GM21723 (cell line): ENCODE results near the gene NAA25.
"Not testable (repeated sequence)": the region's sequence is repeated elsewhere in the genome, so short reads cannot be mapped to it uniquely, and the experiment has no call there.

ENCODE experiments used
- ATAC-seq: cut with Tn5 transposase; IDR thresholded peaks from one replicate; pipeline ENCODE4 v1.9.1; 2021; ENCODE audit warnings: mild to moderate bottlenecking, moderate library complexity; ENCODE audit not compliant: unreplicated experiment

The NAA25 gene

DNA sequence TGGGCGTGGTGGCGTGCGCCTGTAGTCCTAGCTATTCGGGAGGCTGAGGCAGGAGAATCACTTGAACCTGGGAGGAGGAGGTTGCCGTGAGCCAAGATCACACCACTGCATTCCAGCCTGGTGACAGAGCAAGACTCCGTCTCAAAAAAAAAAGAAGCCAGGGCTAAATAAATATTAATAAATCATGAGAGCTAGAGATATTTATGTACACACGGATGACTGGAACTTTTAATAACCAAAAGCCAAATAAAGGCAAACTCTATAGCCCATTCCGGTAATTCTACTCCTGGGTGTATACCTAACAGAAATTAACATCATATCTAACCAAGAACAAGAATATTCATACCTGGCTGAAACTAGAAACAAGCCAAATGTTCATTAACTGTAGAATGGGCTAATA is 9.1 kb upstream of the NAA25 start:
- ATAC-seq = no peak

DNA sequence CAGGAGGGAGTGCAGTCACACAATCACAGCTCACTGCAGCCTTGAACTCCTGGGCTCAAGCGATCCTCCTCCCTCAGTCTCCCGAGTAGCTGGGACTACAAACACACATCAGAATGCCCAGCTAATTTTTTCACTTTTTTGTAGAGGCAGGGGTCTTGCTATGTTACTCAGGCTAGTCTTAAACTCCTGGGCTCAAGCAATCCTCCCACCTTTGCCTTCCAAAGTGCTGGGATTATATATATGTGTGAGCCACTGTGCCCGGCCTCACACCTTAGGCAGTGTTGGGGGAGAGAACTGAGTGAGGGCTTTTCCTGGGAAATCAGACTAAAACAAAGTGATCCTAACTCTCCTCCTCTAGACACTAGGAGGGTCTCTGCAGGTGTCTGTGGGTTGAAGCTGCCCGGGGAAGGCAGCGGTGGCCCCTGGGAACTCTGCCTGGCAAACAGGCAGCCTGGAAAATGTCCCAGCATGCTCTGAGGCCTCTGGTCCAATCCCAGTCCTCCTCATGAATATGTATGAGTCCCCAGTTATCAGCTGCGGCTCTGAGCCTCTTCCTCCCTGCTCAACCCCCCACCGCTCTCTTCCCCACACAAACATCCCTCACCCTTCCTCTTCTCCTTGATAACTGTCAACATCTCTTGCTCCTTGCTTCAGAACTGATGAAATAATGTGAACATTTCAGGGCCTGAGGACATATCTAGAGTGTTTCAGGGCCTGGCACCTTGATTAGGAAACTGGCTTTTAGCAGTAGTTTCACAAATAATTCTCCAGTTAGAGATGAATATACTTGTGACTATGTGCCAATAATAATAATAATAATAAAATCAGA is 7.9 kb upstream of the NAA25 start:
- ATAC-seq = peak; percentile 68

DNA sequence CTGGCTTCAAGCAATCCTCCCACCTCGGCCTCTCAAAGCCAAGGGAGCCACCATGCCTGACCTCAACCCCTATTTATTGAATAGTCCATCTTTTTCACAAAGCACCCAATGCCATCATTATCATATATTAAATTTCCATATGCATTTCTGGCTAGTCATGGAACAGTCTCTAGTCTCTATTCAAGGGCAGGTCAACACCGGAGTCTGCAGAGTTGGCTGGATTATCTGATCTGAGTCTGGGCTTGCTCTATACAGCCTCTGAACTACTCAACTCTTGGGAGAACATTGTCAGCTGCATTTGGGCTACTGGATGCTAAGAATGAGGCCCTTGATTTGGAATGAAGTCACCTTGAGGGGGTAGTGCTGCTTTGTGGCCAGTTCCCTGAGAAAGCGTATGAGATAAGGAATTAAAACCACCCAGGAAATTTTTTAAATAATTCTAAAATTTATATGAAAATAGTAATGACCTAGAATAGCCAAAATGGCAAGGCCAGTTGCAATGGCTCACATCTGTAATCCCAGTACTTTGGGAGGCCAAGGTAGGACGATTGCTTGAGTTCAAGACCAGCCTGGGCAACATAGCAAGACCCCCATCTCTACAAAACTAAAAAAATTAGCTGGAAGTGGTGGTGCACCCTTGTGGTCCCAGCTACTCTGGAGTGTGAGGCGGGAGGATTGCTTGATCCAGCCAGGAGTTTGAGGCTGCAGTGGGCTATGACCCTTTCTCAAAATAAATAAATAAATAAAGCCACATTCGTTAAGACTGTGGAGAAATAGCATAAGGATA is 6.9 kb upstream of the NAA25 start:
- ATAC-seq = no peak

DNA sequence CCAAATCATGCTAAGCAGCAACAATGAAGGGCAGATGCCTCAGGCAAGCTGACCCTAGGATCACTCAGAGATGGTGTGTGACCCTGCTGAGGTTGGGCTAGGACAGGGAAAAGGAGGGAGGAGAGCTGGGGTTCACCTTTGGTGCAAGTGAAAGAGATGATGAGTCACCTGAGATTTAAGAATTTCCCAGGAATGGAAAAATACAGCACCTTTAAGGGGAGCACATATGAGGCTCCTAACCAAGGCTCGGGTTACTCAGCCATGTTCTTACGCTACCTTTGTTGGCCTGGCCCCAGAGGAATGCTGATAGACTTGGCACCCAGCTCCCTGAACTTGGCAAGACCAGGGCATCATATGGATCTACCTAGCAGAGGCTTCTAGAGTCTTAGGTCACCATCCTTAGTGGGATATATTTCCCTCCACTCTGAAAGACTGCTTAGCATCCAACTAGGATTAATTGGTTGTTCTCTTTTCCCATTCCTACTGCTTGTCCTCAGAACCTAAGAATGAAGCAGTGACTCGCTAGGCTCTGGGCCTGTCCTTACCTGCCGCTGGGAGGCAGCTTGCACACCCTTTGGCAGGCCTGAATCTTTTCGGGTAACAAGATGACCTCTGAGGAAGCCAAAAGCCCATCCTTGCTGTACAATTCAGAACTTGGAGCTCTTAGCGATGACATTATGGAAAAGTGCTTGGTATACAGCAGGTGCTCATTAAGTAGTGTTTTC is 4.0 kb upstream of the NAA25 start:
- no peak for ATAC-seq

DNA sequence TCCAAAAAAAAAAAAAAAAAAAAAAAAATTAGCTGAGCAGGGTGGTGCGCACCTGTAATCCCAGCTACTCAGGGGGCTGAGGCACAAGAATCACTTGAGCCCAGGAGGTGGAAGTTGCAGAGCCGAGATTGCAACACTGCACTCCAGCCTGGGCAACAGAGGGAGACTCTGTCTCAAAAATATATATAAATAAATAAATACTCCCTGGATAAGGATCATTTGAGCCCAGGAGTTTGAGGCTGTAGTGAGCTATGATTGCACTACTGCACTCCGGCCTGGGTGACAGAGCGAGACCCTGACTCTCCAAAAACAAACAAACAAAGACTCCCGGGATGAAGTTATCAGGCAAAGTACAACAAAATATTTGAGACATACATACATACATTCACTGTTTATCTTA is 3.3 kb upstream of the NAA25 start:
- ATAC-seq = no peak

DNA sequence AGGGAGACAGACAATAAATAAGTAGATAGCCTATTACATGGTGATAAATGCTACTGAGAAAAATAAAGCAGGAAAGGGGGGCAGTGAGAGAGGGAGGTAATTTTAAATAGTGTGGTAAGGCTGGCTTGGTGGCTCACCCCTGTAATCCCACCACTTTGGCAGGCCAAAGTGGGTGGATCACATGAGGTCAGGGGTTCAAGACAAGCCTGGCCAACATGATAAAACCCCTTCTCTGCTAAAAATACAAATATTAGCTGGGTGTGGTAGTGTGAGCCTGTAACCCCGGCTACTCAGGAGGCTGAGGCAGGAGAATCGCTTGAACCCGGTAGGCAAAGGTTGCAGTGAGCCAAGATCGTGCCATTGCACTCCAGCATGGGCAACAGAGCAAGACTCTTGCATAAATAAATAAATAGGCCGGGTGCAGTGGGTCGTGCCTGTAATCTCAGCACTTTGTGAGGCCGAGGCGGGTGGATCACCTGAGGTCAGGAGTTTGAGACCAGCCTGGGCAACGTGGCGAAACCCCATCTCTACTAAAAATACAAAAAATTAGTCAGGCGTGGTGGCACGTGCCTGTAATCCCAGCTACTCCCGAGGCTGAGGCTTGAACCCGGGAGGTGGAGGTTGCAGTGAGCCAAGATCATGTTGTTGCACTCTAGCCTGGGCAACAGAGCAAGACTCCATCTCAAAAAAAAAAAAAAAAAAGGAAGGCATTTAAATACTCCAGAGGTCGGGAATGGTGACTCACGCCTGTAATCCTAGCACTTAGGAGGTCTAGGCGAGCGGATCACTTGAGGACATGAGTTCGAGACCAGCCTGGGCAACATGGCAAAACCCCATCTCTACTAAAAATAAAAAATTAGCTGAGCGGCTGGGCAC is 2.4 kb upstream of the NAA25 start:
- not testable (repeated sequence) for ATAC-seq

DNA sequence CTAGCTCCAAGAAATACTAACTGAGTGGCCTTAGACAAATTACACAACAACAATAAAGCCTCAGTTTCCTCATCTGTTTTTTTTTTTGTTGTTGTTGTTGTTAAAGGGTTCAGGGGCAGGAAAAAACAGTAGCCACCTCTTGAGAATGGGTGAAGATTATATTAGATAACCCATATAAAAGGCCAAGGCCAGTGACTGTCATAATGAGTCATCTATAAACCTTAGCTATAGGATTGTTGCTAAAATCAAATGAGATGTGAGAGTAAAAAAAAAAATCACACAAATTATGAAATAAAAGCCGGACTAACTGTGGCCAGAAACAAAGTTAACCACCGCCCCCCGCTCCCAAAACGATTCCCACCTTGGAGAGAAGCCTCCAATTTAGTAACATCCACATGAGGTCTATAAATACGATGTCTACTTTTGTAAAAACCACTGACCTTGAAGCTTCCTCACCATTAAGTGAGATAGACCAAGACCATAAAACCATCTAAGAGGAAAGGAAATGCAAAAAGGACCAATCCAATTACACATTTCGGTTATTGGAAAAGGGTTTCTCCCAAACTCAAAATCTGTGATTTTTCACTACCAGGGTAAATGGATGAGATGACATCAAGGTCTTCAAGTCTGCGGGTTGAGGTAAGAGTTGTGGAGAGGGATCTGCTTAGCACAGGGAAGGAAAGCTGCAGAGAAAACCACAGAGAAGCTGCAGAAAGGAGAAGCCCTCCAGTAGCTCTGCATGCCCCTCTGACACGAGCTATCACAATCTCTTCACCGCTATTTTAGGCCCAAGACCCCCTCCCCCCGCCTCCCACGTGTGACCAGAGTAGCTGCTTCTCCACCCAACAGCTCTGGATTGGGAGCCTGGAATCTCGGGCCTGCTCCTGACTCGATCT is 1.0 kb downstream of the NAA25 start:
- ATAC-seq = peak; percentile 6

DNA sequence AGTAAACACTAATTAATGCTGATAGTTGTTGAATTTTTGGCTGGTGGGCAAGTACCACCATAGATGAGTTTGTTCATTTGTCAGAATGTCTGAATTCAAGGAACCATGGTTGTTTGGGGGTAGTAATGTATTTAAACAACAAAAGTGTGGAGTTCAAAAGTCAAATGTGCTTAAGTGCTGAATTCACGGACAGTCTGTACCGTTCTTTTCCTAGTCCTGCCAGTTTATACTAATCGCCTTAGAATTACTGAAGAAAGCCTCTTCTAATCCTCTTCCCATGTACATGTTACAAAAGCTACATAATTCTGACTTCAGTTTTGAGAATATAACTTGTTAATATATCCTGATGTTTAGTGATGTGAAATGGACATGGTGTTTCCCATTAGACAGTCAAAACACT is 2.7 kb downstream of the NAA25 start:
- no peak for ATAC-seq

DNA sequence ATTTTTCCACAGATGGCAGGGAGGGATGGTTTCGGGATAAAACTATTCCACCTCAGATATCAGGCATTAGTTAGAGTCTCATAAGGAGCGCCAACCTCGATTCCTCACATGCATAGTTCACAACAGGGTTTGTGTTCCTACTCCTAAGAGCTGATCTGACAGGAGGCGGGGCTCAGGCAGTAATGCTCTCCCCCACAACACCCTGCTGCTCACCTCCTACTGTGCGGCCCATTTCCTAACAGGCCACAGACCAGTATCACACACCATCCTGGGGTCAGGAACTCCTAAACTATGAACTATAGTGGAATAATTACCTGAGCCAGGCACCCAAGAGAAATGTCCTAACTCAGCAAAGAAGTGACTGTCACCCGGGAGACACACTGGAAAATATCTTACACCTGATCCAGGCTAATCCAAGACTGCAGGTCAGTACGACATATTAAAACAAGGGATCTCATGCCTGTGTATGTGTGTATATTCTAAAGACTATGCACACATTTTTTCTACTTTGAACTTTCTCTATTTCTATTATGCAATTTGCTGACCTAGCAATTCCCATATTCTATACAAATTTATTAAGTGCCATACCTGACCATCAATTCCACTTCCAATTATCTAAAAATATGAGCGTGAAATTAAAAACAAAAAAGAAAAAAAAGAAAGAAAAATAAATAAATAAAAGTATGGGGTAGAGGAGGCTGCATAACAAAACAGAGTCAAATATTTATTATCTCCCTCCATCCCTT is 4.7 kb downstream of the NAA25 start:
- ATAC-seq = no peak

DNA sequence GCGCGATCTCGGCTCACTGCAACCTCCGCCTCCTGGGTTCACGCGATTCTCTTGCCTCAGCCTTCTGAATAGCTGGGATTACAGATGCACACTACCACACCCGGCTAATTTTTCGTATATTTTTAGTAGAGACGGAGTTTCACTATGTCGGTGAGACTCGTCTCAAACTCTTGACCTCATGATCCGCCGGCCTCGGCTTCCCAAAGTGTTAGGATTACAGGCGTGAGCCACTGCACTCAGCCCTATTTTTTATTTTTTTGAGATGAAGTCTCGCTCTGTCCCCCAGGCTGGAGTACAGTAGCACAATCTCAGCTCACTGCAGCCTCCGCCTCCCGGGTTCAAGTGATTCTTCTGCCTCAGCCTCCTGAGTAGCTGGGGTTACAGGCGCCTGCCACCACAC is 5.8 kb downstream of the NAA25 start:
- not testable (repeated sequence) for ATAC-seq

DNA sequence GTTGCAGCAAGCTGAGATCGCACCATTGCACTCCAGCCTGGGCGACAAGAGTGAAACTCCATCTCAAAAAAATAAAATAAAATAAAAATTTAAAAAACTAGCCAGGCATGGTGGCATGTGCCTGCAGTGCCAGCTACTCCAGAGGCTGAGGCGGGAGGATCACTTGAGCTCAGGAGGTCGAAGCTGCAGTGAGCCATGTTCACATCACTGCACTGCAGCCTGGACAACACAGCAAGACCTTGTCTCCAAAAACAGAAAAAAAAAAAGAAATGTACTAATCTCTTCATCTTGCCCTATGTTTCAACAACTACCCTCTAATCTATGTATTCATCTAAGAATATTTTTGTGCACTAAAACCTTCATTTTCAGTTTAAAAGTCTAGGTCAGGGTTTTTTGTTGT is 6.5 kb downstream of the NAA25 start:
- ATAC-seq = no peak

DNA sequence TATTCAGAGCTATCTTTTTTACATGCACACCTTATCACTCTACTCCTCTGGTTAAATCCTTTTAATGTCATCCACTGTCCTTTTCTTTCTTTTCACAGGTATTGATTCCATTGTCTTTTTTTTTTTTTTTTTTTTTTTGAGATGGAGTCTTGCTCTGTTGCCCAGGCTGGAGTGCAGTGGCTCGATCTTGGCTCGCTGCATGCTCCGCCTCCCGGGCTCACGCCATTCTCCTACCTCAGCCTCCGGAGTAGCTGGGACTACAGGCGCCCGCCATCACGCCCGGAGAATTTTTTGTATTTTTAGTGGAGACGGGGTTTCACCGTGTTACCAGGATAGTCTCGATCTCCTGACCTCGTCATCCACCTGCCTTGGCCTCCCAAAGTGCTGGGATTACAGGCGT is 8.1 kb downstream of the NAA25 start:
- ATAC-seq = not testable (repeated sequence)

DNA sequence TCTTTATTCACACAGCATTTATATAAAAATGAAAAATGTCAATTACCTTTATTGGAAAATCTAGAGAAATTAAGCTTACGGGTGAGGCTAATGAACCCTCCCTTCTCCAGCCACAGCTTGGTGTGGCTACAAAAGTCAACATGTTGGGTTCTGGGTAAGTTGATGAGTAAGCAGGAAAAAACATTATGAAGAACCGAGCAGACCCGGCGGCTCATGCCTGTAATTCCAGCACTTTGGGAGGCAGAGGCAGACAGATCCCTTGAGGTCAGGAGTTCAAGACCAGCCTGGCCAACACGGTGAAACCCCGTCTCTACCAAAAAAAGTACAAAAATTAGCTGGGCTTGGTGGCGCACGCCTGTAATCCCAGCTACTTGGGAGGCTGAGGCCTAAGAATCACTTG is 10.9 kb downstream of the NAA25 start:
- no peak for ATAC-seq

DNA sequence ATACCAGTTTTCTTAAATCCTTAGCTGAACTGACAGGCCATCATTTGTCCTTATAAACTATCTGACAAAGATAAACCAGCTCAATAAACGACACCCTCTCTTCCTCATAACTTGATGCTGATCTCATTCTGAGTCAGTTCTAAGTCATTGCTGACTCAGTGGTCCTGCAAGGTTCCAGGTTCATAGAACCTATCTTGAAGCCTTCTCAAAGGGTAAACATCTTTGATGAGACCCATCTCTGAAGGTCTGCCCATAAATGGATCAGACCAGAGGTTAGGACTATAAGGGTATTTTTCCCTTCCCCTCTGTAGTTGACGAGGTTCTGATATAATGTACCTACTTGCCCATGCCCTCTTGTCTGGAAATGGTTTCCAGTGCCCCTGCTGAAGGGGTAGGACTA is 11.9 kb downstream of the NAA25 start:
- peak; percentile 25 for ATAC-seq

DNA sequence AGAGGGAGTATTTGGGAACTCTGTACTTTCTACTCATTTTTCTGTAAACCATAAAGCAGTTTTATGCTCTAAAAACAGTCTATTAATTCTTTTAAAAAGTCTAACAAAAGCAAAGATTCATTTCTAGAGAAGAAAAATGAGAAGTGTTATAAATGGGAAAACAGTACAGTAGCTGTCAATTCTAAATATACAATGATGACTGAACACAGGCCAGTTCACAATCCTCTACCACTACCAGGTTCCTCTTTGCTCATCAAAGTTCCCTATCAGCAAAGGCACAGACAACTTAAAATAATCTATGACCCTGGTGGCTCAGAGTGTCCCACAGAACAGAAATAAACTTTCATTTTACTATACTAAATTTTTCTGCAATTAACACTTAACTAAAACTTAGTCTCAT is 12.5 kb downstream of the NAA25 start:
- ATAC-seq = peak; percentile 92

DNA sequence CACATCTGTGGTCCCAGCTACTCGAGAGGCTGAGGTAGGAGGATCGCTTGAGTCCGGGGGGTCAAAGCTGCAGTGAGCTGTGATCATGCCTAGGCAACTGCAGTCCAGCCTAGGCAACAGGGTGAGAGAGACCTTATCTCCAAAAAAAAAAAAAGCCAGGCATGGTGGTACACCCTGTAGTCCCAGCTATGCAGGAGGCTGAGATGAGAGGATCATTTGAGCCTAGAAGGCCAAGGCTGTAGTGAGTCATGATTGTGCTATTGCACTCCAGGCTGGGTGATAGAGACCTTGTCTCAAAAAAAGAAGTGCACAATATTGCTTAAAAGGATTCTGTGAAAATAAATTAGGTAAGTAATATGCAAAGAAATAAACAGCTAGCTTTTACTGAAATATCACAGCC is 17.0 kb downstream of the NAA25 start:
- no peak for ATAC-seq

DNA sequence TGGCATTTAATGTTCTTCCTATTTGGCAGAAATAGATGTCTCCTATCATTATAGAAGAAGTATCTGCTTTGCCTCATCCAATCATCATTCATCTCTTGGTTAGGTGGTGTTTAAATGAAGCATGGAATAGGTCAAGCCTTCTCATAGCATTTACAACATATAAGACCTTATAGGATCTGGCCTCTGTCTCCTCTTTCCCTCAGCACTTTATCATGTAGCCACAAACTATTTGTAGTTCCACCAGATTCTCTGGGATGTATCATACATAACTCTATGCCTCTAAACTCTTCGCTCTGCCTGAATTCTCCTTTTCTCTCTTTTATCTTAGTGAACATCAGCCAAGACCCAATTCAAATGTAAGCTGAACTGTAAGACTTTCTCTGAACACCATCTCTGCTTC is 20.7 kb downstream of the NAA25 start:
- ATAC-seq = no peak

DNA sequence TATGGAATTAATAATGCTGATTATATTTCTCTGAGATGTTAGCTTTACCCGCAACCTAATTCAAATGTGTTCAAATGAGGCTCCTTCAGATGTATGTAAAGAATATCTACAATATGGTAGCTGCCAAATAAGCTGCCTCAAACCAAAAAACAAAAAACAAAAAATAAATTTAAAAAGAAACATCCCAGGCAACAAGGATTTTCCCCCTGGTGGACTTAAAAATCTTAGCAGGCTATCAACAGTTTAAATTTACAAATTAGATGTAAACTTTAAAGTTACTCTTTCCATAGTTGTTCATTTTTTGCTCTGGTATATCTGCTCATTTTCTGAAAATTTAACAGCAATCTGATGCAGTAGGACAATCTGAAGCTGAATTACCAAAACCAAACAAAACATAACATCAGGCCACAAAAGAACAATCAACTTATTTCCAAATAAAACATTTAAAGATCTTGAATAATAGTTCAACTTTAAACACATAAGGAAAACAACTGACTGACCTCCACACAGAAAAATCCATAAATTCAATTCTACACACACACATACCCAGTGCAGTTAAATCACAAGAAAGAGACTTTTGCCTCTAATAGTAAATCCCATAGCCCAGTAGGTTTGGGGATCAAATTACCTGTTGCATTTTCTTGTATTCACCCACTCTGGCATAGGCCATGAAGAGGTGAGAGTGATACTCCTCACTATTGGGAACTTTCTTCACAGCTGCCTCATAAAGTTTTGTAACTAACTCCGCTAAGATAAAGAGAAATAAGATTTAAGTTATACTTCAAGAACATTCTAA is 21.3 kb downstream of the NAA25 start:
- ATAC-seq = no peak
